Measurements from ENCODE around the gene CASS4.

CASS4 gene

GRCh38 chr20:56422076-56422823 is 10.2 kb downstream of the CASS4 start:
- TF ChIP-seq USF1 (IDR thresholded peaks at IDR 0.05) (no peak), RAD21 (IDR thresholded peaks at IDR 0.05; ENCODE audit: low read depth) (no peak), CREB1 (IDR thresholded peaks at IDR 0.05; ENCODE audit: low read depth) (no peak), YY1 (IDR thresholded peaks at IDR 0.05; ENCODE audit: low read depth) (no peak), TEAD4 (IDR thresholded peaks at IDR 0.05) (no peak), EP300 (IDR thresholded peaks at IDR 0.05; ENCODE audit: borderline replicate concordance) (no peak), FOXM1 (IDR thresholded peaks at IDR 0.05; ENCODE audit: borderline replicate concordance, low read depth) (no peak), TAF1 (IDR thresholded peaks at IDR 0.05; ENCODE audit: low read depth) (no peak)

GRCh38 chr20:56422824-56423189 is 10.7 kb downstream of the CASS4 start:
- TF ChIP-seq EP300 (IDR thresholded peaks at IDR 0.05; ENCODE audit: borderline replicate concordance) (no peak), EGR1 (IDR thresholded peaks at IDR 0.05) (no peak), RAD21 (IDR thresholded peaks at IDR 0.05; ENCODE audit: low read depth) (no peak), ZBTB7A (IDR thresholded peaks at IDR 0.05; ENCODE audit: low read depth) (no peak), TEAD4 (IDR thresholded peaks at IDR 0.05) (no peak), REST (IDR thresholded peaks at IDR 0.05; ENCODE audit: low read depth) (no peak), TCF12 (IDR thresholded peaks at IDR 0.05; ENCODE audit: low read depth) (no peak), CREB1 (IDR thresholded peaks at IDR 0.05; ENCODE audit: low read depth) (no peak), CEBPB (IDR thresholded peaks at IDR 0.05) (no peak)

GRCh38 chr20:56423211-56423610 is 11.2 kb downstream of the CASS4 start:
- TF ChIP-seq YY1 (IDR thresholded peaks at IDR 0.05; ENCODE audit: low read depth) (no peak), FOXM1 (IDR thresholded peaks at IDR 0.05; ENCODE audit: borderline replicate concordance, low read depth) (no peak)

GRCh38 chr20:56423886-56424285 is 11.8 kb downstream of the CASS4 start:
- no peak for TF ChIP-seq CEBPB (IDR thresholded peaks at IDR 0.05)
- TF ChIP-seq EP300 (IDR thresholded peaks at IDR 0.05; ENCODE audit: borderline replicate concordance) = no peak
- TF ChIP-seq FOXM1 (IDR thresholded peaks at IDR 0.05; ENCODE audit: borderline replicate concordance, low read depth) = no peak

- no peak for TF ChIP-seq REST (IDR thresholded peaks at IDR 0.05; ENCODE audit: low read depth)
- no peak for TF ChIP-seq FOXM1 (IDR thresholded peaks at IDR 0.05; ENCODE audit: borderline replicate concordance, low read depth)
- TF ChIP-seq CREB1 (IDR thresholded peaks at IDR 0.05; ENCODE audit: low read depth) = no peak
- no peak for TF ChIP-seq YY1 (IDR thresholded peaks at IDR 0.05; ENCODE audit: low read depth)
- no peak for TF ChIP-seq NFIC (IDR thresholded peaks at IDR 0.05)
- TF ChIP-seq ZBTB7A (IDR thresholded peaks at IDR 0.05; ENCODE audit: low read depth) = no peak
- TF ChIP-seq TEAD4 (IDR thresholded peaks at IDR 0.05) = no peak
- no peak for TF ChIP-seq TCF12 (IDR thresholded peaks at IDR 0.05; ENCODE audit: low read depth)
- no peak for TF ChIP-seq USF1 (IDR thresholded peaks at IDR 0.05)
- TF ChIP-seq CEBPB (IDR thresholded peaks at IDR 0.05) = no peak
- no peak for TF ChIP-seq TAF1 (IDR thresholded peaks at IDR 0.05; ENCODE audit: low read depth)
- no peak for TF ChIP-seq EP300 (IDR thresholded peaks at IDR 0.05; ENCODE audit: borderline replicate concordance)
- TF ChIP-seq EGR1 (IDR thresholded peaks at IDR 0.05) = no peak
- TF ChIP-seq MAX (IDR thresholded peaks at IDR 0.05) = no peak
- TF ChIP-seq RAD21 (IDR thresholded peaks at IDR 0.05; ENCODE audit: low read depth) = no peak
Measured at GRCh38 chr20:56424931-56425330, 12.9 kb downstream of the CASS4 start.

GRCh38 chr20:56426026-56426425 is 14.0 kb downstream of the CASS4 start:
- TF ChIP-seq EP300 (IDR thresholded peaks at IDR 0.05; ENCODE audit: borderline replicate concordance) (no peak), RAD21 (IDR thresholded peaks at IDR 0.05; ENCODE audit: low read depth) (no peak), USF1 (IDR thresholded peaks at IDR 0.05) (no peak), CEBPB (IDR thresholded peaks at IDR 0.05) (no peak), MAX (IDR thresholded peaks at IDR 0.05) (no peak), REST (IDR thresholded peaks at IDR 0.05; ENCODE audit: low read depth) (no peak), ZBTB7A (IDR thresholded peaks at IDR 0.05; ENCODE audit: low read depth) (no peak), TCF12 (IDR thresholded peaks at IDR 0.05; ENCODE audit: low read depth) (no peak), CREB1 (IDR thresholded peaks at IDR 0.05; ENCODE audit: low read depth) (no peak), TEAD4 (IDR thresholded peaks at IDR 0.05) (no peak), NFIC (IDR thresholded peaks at IDR 0.05) (no peak), EGR1 (IDR thresholded peaks at IDR 0.05) (no peak)
